ENCODE data around the gene NACA.
"Not testable (repeated sequence)": the region's sequence is repeated elsewhere in the genome, so short reads cannot be mapped to it uniquely, and the experiment has no call there.

Gene NACA

DNA sequence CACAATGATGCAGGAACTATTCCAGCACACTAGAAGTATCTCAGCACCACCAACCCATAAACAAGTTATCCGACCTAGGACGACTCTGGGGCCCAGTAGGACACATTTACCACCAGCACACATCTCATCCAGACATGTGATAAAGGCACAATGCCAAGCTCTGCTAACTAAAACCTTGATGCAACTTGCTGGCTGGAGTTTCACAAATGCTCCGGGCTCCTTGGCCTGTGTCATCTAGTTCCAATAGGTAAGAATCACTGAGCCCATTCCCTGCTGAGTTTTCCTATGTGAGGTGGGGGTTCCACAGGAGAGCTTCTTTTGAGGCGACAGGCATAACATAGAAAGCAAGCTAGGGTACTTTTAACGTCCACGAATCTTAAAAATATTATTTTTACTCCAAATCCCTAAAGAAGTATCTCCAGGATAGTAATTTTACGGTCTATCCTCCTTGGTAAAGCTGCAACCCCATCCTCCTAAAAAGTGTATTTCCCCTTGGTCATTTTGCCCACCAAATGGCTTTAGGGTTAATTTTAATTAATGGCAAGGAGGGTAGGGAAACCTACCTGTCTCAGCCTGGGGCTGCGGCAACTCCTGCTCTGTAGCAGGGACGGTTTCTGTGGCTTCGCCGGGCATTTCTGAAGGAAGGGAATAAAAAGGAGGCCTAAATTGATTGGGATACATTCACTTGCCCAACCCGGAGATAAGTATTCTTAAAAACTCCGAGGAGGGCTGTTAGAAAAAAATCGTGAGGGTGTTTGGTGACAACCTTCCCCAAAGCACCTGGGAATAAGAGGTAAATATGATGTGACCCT is 1.0 kb downstream of the NACA start:
- peak; percentile 35 for DNase-seq

DNA sequence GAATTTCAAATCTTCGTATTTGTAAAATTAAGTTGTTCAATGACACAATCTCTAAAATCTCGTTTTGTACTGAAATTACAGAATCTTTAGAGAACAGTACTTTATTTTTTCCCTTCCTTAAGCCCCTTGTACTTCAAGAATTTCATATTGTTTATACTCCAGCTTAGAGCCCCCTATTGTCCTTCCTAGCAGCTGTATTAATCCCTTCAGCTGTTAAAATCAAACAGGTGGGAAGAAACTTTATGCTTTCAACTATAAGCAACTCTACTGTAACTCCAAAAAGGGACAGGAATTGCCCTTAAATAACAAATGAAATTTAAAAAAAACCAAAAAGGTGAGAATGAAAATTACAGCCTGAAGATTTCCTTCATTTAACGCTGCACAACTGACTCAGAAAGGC is 1.7 kb downstream of the NACA start:
- no peak for DNase-seq

DNA sequence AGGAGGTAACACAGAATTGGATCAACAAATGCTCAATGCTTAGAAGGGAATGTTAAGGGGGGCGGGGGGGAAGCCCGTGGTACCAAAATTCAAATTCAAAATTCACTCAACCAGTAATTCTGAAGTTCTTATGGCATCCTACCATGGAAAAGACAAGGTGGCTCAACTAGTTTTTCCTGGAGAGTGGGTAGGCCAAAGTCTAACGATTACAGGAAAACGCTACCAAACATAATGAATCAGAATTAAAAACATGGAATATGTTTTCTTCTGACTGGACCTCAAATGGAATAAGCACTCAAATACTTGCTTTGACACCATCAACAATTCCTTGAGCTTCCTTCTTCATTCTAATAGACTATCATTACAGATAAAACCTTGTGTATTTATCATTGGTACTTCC is 2.3 kb downstream of the NACA start:
- DNase-seq = no peak

DNA sequence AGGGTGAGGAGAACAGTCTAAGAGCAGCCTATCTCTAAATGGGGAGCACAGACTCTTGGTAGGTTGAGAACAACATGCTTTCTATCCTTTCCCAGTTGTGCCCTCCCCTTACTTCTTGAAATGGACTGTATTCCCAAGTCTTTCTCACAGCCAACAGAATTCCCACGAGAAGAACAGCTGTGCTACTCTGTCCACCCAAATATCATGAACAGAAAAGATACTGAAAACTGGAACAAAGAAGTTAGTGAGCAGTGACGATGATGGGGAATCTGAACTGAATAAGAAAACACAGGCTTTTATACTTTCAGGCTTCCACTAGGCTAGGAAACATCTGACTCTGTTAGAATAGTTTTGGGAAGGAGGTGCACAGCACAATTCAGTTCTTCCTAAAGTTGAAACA is 3.4 kb downstream of the NACA start:
- no peak for DNase-seq

- no peak for DNase-seq
These were observed 3.9 kb downstream of the NACA start for GRCh38 chr12:56721216-56721615.

GRCh38 chr12:56720731-56721151 is 4.4 kb downstream of the NACA start:
- no peak for DNase-seq

DNA sequence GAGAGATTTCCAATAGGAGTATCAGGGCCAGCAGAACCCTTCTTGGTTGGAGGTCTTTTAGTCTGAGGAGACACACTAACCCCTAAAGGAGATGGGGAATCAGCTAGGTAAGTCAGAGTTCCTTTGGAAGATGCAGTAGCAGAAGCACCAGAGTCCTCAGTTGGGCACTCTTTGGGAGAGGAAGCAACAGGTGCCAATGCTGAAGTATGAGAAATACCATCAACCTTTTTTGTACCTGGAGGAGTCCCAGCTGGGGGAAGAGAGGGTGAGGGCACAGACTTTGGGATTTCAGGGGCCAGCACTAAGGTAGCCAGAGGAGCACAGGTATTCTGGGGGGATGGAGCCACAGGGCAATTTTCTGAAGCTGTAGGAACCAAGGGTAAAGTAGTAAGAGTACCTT is 6.0 kb downstream of the NACA start:
- DNase-seq = no peak

GRCh38 chr12:56718636-56719035 is 6.5 kb downstream of the NACA start:
- DNase-seq = no peak

DNA sequence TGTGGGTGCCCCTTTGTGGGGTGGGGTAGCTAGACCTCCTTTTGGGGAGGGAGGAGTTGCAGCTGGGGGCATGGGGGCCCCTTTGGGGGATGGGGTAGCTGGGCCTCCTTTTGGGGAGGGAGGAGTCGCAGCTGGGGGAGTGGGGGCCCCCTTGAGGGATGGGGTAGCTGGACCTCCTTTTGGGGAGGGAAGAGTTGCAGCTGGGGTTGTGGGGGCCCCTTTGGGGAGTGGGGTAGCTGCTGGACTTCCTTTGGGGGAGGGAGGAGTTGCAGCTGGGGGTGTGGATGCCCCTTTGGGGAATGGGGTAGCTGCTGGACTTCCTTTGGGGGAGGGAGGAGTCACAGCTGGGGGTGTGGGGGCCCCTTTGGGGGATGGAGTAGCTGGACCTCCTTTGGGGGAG is 7.0 kb downstream of the NACA start:
- no peak for DNase-seq

DNA sequence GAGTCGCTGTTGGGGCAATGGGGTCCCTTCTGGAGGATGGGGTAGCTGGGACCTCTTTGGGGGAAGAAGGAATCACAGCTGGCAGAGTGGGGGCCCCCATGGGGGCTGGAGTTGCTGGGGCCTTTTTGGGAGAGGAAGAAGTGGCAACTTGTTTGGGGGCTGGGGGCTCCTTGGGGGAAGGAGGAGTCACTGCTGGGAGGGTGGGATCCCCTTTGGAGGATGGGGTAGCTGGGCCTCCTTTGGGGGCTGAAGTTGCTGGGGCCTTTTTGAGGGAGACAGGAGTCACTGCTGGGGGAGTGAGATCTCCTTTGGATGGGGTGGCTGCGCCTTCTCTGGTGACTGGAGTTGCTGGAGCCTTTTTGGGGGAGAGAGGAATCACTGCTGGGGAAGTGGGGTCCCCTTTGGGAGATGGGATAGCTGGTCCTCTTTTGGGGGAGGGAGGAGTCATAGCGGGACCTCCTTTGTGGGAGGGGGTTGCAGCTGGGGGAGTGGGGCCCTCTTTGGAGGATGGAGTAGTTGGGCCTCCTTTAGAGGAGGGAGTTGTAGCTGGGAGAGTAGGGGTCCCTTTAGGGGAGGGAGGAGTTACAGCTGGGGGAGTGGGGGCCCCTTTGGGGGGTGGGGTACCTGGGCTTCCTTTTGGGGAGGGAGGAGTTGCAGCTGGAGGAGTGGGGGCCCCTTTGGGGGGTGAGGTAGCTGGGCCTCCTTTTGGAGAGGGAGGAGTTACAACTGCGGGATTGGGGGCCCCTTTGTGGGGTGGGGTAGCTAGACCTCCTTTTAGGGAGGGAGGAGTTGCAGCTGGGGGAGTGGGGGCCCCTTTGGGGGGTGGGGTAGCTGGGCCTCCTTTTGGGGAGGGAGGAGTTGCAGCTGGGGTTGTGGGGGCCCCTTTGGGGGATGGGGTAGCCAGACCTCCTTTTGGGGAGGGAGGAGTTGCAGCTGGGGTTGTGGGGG is 7.9 kb downstream of the NACA start:
- no peak for DNase-seq

GRCh38 chr12:56716458-56716857 is 8.6 kb downstream of the NACA start:
- no peak for DNase-seq

DNA sequence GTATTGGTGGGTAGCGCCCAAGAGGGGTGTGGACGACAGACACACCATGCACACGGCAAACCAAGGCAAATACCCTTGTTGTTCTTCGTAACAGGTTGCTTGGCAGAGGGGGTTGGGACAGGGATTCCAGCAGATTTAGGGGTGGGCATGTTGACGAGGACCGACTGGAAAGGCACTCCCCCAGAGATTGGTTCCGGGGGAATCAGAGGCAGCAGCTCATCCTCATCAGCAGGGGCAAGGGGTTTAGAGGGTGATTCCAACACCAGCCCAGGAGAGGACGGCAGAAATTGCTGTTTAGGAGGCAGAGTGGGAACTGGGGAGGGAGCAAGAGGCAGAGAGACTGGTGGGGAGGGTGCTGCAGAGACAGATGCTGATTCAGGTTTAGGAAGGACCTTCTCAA is 9.3 kb downstream of the NACA start:
- DNase-seq = no peak

DNA sequence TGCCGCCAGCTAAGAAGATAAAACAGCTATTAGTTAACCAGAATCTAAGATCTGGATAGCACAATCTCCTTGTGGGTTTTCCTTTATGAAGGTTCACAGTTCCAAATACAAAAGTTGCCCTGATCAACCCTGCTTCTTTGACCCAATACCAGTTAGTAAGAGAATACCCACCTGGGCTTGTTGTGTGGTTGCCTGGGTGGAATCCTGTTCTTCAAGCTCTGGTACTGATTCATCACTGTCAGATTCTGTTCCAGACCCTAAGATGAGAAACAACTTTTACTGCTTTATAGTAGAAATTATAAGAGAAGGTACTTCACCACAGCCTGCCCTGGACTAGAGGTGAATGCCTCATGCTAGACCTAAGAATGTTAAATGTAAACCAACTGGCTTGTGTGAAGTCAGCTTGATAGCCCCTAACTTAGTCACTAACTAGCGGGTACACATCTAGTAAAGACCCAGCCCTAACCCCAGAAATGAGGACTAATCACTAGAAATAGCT is 10.6 kb downstream of the NACA start:
- DNase-seq = no peak

- DNase-seq = no peak
These were observed 11.8 kb downstream of the NACA start for GRCh38 chr12:56713345-56713744.

DNA sequence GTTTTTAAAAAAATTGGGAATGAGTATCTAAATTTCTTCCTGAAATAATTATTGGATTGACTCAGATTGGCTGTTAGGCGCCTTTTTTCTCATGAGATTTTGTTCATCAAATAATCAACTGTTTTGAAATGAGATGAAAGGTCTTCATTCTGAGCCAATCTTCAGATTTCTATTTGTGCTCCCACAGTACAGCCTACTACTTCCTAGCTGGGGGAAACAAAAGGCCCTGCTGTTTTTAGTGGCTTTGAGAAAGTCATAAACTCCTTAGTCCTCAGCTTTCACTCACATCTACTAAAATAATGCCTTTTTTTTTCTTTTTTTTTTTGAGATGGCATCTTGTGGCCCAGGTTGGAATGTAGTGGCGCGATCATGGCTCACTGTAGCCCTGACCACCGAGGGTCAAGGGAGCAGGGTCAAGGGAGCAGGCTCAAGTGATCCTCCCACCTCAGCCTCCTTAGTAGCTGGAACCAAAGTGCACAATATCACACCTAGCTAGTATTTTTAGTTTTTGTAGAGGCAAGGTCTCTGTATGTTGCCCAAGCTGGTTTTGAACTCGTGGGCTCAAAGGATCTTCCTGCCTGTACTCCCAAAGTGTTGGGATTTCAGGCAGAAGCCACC is 15.2 kb downstream of the NACA start:
- no peak for DNase-seq

GRCh38 chr12:56704522-56704921 is 20.6 kb downstream of the NACA start:
- DNase-seq = not testable (repeated sequence)

DNA sequence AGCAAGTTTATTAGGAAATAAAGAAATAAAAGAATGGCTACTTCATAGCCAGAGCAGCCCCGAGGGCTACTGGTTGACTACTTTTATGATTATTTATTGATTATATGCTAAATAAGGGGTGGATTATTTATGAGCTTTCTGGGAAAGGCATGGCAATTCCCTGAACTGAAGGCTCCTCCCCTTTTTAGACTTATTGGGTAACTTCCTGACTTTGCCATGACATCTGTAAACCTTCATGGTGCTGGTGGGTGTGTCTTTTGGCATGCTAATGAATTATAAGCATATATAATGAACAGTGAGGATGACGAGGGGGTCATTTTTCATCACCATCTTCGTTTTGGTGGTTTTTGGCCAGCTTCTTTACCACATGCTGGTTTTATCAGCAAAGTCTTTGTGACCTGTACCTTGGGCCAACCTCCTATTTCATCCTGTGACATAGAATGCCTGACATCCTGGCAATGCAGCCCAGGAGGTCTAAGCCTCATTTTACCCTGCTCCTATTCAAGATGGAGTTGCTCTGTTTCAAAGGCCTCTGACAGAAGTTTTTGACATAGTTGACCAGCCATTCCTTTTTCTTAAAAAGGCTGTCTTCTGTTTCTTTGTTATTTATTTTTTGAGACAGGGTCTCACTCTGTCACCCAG is 26.0 kb downstream of the NACA start:
- no peak for DNase-seq

DNA sequence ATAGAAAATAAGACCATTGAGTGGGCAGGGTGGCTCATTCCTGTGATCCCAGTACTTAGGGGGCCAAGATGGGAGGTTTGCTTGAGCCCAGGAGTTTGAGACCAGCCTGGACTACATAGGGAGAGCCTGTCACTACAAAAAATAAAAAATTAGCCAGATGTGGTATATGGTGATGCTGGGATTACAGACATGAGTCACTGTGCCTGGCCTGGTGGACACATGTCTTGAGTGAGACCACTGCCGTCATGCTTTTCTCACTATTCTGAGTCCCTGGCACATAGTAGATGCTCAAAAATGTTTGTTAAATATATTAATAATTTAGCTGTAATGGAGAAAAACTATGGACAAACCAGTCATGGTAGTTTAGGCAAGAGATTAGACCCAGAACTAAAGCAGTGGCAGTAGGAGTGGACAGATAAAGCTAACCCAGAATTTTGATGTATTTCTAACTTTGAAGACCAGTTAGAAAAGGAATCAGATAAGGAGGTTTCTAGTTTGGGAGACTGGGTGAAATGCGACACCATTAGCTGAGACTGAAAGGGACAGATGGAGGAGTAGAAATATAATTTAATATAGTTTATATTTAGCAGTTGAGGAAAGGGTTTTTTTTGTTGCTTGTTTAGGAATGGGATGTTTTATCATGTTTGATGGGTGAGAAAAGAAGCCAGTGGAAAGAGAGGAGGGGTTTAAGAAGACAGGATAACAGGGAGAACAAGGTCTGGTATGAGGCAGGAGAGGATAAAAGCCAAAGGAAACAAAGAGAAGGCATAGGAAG is 29.6 kb downstream of the NACA start:
- DNase-seq = no peak

GRCh38 chr12:56694161-56694560 is 30.9 kb downstream of the NACA start:
- no peak for DNase-seq

GRCh38 chr12:56688846-56689109 is 36.3 kb downstream of the NACA start:
- no peak for DNase-seq

DNA sequence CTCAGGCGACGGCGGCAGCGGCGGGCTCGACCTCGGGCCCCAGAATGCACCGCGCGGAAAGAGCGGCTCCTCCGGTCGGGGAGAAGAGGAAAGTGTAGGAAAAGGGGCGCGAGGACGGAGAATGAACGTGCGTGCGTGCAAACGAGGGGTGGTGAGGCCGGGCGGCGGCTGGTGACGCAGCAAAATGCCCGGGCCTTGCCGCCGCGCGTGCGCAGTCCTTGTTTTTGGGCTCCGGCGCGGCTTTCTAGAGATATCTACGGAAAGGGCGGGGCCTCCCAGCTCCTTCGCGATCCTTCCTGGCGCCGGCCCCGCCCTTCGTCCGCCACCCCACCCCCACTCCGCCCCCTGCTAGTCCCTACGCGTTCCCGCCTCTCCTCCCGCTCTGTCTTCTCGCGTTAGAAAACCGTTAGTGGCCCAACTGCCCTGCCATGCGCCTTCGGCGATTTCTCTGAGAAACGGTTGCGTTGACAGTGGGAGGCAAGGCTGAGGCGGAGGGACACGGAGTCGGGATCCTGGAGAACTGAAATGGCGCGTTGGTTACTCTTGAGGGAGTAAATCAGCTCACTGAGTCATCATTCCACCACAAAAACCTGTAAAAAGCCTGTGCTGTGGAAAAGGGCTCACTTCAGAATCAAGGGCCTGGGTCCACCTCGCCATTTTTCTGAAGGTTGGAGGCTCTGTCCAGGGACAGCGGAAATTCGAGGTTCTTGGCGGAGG is 36.8 kb downstream of the NACA start, which contains the start of gene PTGES3:
PTGES3 (minus strand) TSS at position 156 of the 717 bp plus-strand sequence. CDS start 285 bp downstream, outside the sequence.
- DNase-seq = peak; percentile 99
